ENCODE data around the gene TEX13A.

DNA sequence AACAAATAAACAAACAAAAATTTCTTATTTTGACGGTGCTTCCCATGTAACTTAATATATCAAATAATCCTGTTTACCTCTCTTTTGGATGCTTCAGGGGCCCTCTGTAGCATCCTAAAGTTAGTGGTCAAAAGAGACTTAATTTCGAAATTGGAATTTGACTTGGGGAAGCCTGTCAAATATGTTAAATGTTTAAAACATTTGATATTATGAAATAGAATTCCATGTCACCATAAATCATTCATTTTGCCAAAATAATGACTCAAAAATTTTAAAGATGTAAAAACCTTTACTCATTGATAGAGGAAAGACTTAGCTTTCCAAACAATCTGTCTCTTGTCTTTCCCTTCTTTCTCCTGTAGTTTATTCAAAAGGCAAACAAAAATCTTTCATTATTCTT is 20.6 kb upstream of the TEX13A start:
- TF ChIP-seq, protein P1, sequence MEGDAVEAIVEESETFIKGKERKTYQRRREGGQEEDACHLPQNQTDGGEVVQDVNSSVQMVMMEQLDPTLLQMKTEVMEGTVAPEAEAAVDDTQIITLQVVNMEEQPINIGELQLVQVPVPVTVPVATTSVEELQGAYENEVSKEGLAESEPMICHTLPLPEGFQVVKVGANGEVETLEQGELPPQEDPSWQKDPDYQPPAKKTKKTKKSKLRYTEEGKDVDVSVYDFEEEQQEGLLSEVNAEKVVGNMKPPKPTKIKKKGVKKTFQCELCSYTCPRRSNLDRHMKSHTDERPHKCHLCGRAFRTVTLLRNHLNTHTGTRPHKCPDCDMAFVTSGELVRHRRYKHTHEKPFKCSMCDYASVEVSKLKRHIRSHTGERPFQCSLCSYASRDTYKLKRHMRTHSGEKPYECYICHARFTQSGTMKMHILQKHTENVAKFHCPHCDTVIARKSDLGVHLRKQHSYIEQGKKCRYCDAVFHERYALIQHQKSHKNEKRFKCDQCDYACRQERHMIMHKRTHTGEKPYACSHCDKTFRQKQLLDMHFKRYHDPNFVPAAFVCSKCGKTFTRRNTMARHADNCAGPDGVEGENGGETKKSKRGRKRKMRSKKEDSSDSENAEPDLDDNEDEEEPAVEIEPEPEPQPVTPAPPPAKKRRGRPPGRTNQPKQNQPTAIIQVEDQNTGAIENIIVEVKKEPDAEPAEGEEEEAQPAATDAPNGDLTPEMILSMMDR (conservative IDR thresholded peaks at IDR 0.05; ENCODE audit: low read depth in 2 of 2), result no peak
- TF ChIP-seq NANOG (IDR thresholded peaks at IDR 0.05; ENCODE audit: borderline replicate concordance) (no peak), REST (IDR thresholded peaks at IDR 0.05; ENCODE audit: unreplicated experiment) (no peak), EZH2phosphoT487 (IDR thresholded peaks at IDR 0.05; ENCODE audit: unreplicated experiment) (no peak)
